Embryonic facial prominence (tissue), 1 donor: ENCODE results near the gene TRIM26.
"Not testable (repeated sequence)": the region's sequence is repeated elsewhere in the genome, so short reads cannot be mapped to it uniquely, and the experiment has no call there.

Experiments used
- DNase-seq: peaks from one replicate; pipeline ENCODE4 v3.0.0-alpha.2; 2016; ENCODE audit errors: extremely low spot score

TRIM26 gene

GRCh38 chr6:30154709-30155519, 58.3 kb downstream of the TRIM26 start:
- DNase-seq: no peak

GRCh38 chr6:30154061-30154460, 59.1 kb downstream of the TRIM26 start:
- DNase-seq: no peak

- no peak for DNase-seq
These were observed 60.1 kb downstream of the TRIM26 start for GRCh38 chr6:30152910-30153610.

- DNase-seq: no peak
These were observed 61.1 kb downstream of the TRIM26 start for GRCh38 chr6:30152016-30152673.

GRCh38 chr6:30151580-30151979, 61.6 kb downstream of the TRIM26 start:
- no peak for DNase-seq

GRCh38 chr6:30150671-30151395, 62.4 kb downstream of the TRIM26 start:
- no peak for DNase-seq

- no peak for DNase-seq
These were observed 63.2 kb downstream of the TRIM26 start for GRCh38 chr6:30149858-30150550.

- no peak for DNase-seq
These were observed 64.0 kb downstream of the TRIM26 start for GRCh38 chr6:30149234-30149633.

GRCh38 chr6:30147096-30147495, 66.1 kb downstream of the TRIM26 start:
- DNase-seq: no peak

- DNase-seq: no peak
These were observed 67.4 kb downstream of the TRIM26 start for GRCh38 chr6:30145818-30146217.

GRCh38 chr6:30144811-30145210, 68.4 kb downstream of the TRIM26 start:
- DNase-seq: no peak

GRCh38 chr6:30143780-30144179, 69.4 kb downstream of the TRIM26 start:
- DNase-seq: no peak

- DNase-seq: no peak
These were observed 70.5 kb downstream of the TRIM26 start for GRCh38 chr6:30142665-30143064.

GRCh38 chr6:30140240-30140639, 73.0 kb downstream of the TRIM26 start:
- DNase-seq: not testable (repeated sequence)

- no peak for DNase-seq
These were observed 76.5 kb downstream of the TRIM26 start for GRCh38 chr6:30136570-30137286.

GRCh38 chr6:30135757-30136156, 77.4 kb downstream of the TRIM26 start, which contains the start of gene TRIM40:
TRIM40 (plus strand) TSS chr6:30136140; CDS start chr6:30137037, 897 bp downstream.
- DNase-seq: no peak

- no peak for DNase-seq
These were observed 78.1 kb downstream of the TRIM26 start for GRCh38 chr6:30135147-30135546.
